ENCODE measurements around the gene EIF2AK2.

EIF2AK2 gene

GRCh38 chr2:37168217-37168981, 11.6 kb upstream of the EIF2AK2 start:
- Histone ChIP-seq H3K4me1 (ENCODE audit: control insufficient read depth, insufficient read depth, low read length) (no peaks in the 10 kb centered on the region), H3K9me3 (ENCODE audit: control insufficient read depth, insufficient read depth, low read length) (no peaks in the 10 kb centered on the region; the same call in 1 of the 2 replicates), H3K27ac (ENCODE audit: low read depth, low read length) (no peak overlapping the region), H3K9ac (ENCODE audit: low read depth, low read length) (no peak overlapping the region), H3K27me3 (ENCODE audit: control insufficient read depth, insufficient read depth, low read length) (no peaks in the 10 kb centered on the region), H3K4me3 (ENCODE audit: low read depth, low read length) (no peak overlapping the region), H3K36me3 (ENCODE audit: control insufficient read depth, insufficient read depth, low read length) (no peaks in the 10 kb centered on the region)

DNA sequence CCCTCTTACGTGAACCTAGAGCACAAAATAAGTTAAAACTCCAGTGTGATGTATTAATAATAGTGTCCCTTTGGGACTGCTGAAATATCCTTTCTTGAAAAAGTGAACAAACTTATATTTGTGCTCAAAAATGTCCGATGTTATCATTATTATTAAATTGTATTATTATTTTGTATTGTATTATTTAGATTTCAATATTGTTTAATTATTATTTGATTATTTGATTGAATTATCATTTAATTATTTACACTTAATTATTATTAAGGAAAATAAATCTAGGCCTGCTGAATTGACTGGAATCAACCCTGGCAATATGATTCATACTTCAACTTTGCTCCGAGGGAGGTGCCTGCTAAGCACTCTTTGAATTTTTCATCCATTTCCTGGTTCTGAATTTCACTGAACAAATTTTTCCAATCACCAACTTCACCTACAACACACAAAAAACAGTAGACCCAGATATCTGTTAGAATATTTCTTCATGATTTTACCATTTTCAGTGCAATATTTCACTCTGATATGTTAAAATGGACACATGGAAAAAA, 10.9 kb upstream of the EIF2AK2 start:
- Histone ChIP-seq H3K27me3 (ENCODE audit: control insufficient read depth, insufficient read depth, low read length) (no peaks in the 10 kb centered on the region), H3K4me3 (ENCODE audit: low read depth, low read length) (no peak overlapping the region), H3K4me1 (ENCODE audit: control insufficient read depth, insufficient read depth, low read length) (no peaks in the 10 kb centered on the region), H3K9me3 (ENCODE audit: control insufficient read depth, insufficient read depth, low read length) (no peaks in the 10 kb centered on the region; the same call in 1 of the 2 replicates), H3K27ac (ENCODE audit: low read depth, low read length) (no peak overlapping the region), H3K9ac (ENCODE audit: low read depth, low read length) (no peak overlapping the region), H3K36me3 (ENCODE audit: control insufficient read depth, insufficient read depth, low read length) (no peaks in the 10 kb centered on the region)

GRCh38 chr2:37164757-37165156, 8.0 kb upstream of the EIF2AK2 start:
- Histone ChIP-seq H3K27ac (ENCODE audit: low read depth, low read length) (no peak overlapping the region), H3K36me3 (ENCODE audit: control insufficient read depth, insufficient read depth, low read length) (no peaks in the 10 kb centered on the region), H3K4me3 (ENCODE audit: low read depth, low read length) (no peak overlapping the region), H3K27me3 (ENCODE audit: control insufficient read depth, insufficient read depth, low read length) (no peaks in the 10 kb centered on the region), H3K9me3 (ENCODE audit: control insufficient read depth, insufficient read depth, low read length) (no peaks in the 10 kb centered on the region; the same call in 1 of the 2 replicates), H3K9ac (ENCODE audit: low read depth, low read length) (no peak overlapping the region), H3K4me1 (ENCODE audit: control insufficient read depth, insufficient read depth, low read length) (no peaks in the 10 kb centered on the region)

- Histone ChIP-seq H3K4me1 (ENCODE audit: control insufficient read depth, insufficient read depth, low read length) (peaks cover 17% of the 10 kb centered on the region), H3K9me3 (ENCODE audit: control insufficient read depth, insufficient read depth, low read length) (no peaks in the 10 kb centered on the region), H3K27me3 (ENCODE audit: control insufficient read depth, insufficient read depth, low read length) (no peaks in the 10 kb centered on the region), H3K9ac (ENCODE audit: low read depth, low read length) (peak overlapping the region; percentile 75), H3K4me3 (ENCODE audit: low read depth, low read length) (peak overlapping the region; percentile 86), H3K27ac (ENCODE audit: low read depth, low read length) (peak overlapping the region; percentile 69), H3K36me3 (ENCODE audit: control insufficient read depth, insufficient read depth, low read length) (peaks cover 2% of the 10 kb centered on the region; the same call in 1 of the 2 replicates)
These were observed 516 bp downstream of the EIF2AK2 start for GRCh38 chr2:37156071-37156856.

- Histone ChIP-seq H3K27ac (ENCODE audit: low read depth, low read length) (no peak overlapping the region), H3K4me3 (ENCODE audit: low read depth, low read length) (no peak overlapping the region), H3K27me3 (ENCODE audit: control insufficient read depth, insufficient read depth, low read length) (no peaks in the 10 kb centered on the region), H3K36me3 (ENCODE audit: control insufficient read depth, insufficient read depth, low read length) (peaks cover 2% of the 10 kb centered on the region; the same call in 1 of the 2 replicates), H3K9me3 (ENCODE audit: control insufficient read depth, insufficient read depth, low read length) (no peaks in the 10 kb centered on the region), H3K9ac (ENCODE audit: low read depth, low read length) (no peak overlapping the region), H3K4me1 (ENCODE audit: control insufficient read depth, insufficient read depth, low read length) (peaks cover 20% of the 10 kb centered on the region)
These were observed 2.0 kb downstream of the EIF2AK2 start for GRCh38 chr2:37154785-37155184.

- peaks cover 17% of the 10 kb centered on the region for H3K4me1 ChIP-seq (ENCODE audit: control insufficient read depth, insufficient read depth, low read length)
- peaks cover 7% of the 10 kb centered on the region; the same call in 1 of the 2 replicates for H3K36me3 ChIP-seq (ENCODE audit: control insufficient read depth, insufficient read depth, low read length)
- H3K4me3 ChIP-seq (ENCODE audit: low read depth, low read length), result no peak overlapping the region
- no peak overlapping the region for H3K9ac ChIP-seq (ENCODE audit: low read depth, low read length)
- H3K27me3 ChIP-seq (ENCODE audit: control insufficient read depth, insufficient read depth, low read length), result no peaks in the 10 kb centered on the region
- H3K27ac ChIP-seq (ENCODE audit: low read depth, low read length), result no peak overlapping the region
- H3K9me3 ChIP-seq (ENCODE audit: control insufficient read depth, insufficient read depth, low read length), result no peaks in the 10 kb centered on the region
These were observed 3.6 kb downstream of the EIF2AK2 start for GRCh38 chr2:37153224-37153623.

- Histone ChIP-seq H3K36me3 (ENCODE audit: control insufficient read depth, insufficient read depth, low read length) (peaks cover 34% of the 10 kb centered on the region), H3K27me3 (ENCODE audit: control insufficient read depth, insufficient read depth, low read length) (no peaks in the 10 kb centered on the region), H3K4me3 (ENCODE audit: low read depth, low read length) (no peak overlapping the region), H3K9ac (ENCODE audit: low read depth, low read length) (no peak overlapping the region), H3K9me3 (ENCODE audit: control insufficient read depth, insufficient read depth, low read length) (no peaks in the 10 kb centered on the region), H3K27ac (ENCODE audit: low read depth, low read length) (no peak overlapping the region), H3K4me1 (ENCODE audit: control insufficient read depth, insufficient read depth, low read length) (peaks cover 6% of the 10 kb centered on the region; the same call in 1 of the 2 replicates)
These were observed 7.0 kb downstream of the EIF2AK2 start for GRCh38 chr2:37149626-37150322.

DNA sequence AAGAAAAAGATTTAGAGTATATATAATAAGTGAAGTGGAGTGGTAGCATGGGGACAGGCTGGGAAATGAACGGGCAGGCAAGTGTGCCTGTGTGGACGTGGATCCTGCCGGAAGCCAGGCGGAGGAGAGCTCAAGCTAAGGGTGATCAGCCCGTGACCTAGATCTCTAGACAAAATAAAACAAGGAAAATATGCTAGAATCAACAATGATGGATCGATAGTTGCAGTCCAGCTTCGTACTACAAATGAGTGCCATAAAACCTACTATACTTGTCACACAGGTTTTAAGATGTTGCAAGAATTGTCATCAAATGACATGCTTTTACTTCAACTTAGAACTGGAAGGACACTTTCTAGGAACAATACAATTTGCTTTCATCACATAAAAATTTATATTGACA, 8.5 kb downstream of the EIF2AK2 start:
- H3K27ac ChIP-seq (ENCODE audit: low read depth, low read length), result no peak overlapping the region
- H3K36me3 ChIP-seq (ENCODE audit: control insufficient read depth, insufficient read depth, low read length), result peaks cover 46% of the 10 kb centered on the region
- no peaks in the 10 kb centered on the region for H3K27me3 ChIP-seq (ENCODE audit: control insufficient read depth, insufficient read depth, low read length)
- peaks cover 6% of the 10 kb centered on the region; the same call in 1 of the 2 replicates for H3K4me1 ChIP-seq (ENCODE audit: control insufficient read depth, insufficient read depth, low read length)
- no peak overlapping the region for H3K9ac ChIP-seq (ENCODE audit: low read depth, low read length)
- H3K9me3 ChIP-seq (ENCODE audit: control insufficient read depth, insufficient read depth, low read length), result no peaks in the 10 kb centered on the region
- no peak overlapping the region for H3K4me3 ChIP-seq (ENCODE audit: low read depth, low read length)

- Histone ChIP-seq H3K27me3 (ENCODE audit: control insufficient read depth, insufficient read depth, low read length) (no peaks in the 10 kb centered on the region), H3K9me3 (ENCODE audit: control insufficient read depth, insufficient read depth, low read length) (no peaks in the 10 kb centered on the region), H3K4me3 (ENCODE audit: low read depth, low read length) (no peak overlapping the region), H3K36me3 (ENCODE audit: control insufficient read depth, insufficient read depth, low read length) (peaks cover 62% of the 10 kb centered on the region), H3K4me1 (ENCODE audit: control insufficient read depth, insufficient read depth, low read length) (peaks cover 1% of the 10 kb centered on the region; the same call in 1 of the 2 replicates), H3K27ac (ENCODE audit: low read depth, low read length) (no peak overlapping the region), H3K9ac (ENCODE audit: low read depth, low read length) (no peak overlapping the region)
These were observed 10.7 kb downstream of the EIF2AK2 start for GRCh38 chr2:37146062-37146461.

GRCh38 chr2:37143974-37144373, 12.8 kb downstream of the EIF2AK2 start:
- H3K9ac ChIP-seq (ENCODE audit: low read depth, low read length), result no peak overlapping the region
- no peaks in the 10 kb centered on the region for H3K4me1 ChIP-seq (ENCODE audit: control insufficient read depth, insufficient read depth, low read length)
- H3K36me3 ChIP-seq (ENCODE audit: control insufficient read depth, insufficient read depth, low read length), result peaks cover 82% of the 10 kb centered on the region
- H3K9me3 ChIP-seq (ENCODE audit: control insufficient read depth, insufficient read depth, low read length), result no peaks in the 10 kb centered on the region
- no peak overlapping the region for H3K27ac ChIP-seq (ENCODE audit: low read depth, low read length)
- no peak overlapping the region for H3K4me3 ChIP-seq (ENCODE audit: low read depth, low read length)
- no peaks in the 10 kb centered on the region for H3K27me3 ChIP-seq (ENCODE audit: control insufficient read depth, insufficient read depth, low read length)
